Heart right ventricle (tissue), 16 donors: ENCODE data around the gene RAB31. TPM values are rescaled to one million over a fixed set of nuclear protein-coding genes. Genes with fewer than 3 reads are reported as not detected.

Experiments
- ATAC-seq, 8 donors: fragments of 200-7000 bp; cut with Tn5 transposase; one replicate each; pipeline ENCODE4 v1.9.1; 2020; ENCODE audit warnings: mild to moderate bottlenecking in 8 of 8, moderate library complexity in 8 of 8, moderate number of reproducible peaks in 1 of 8
- DNase-seq, 2 donors: peaks; one replicate each; pipeline ENCODE4 v3.0.0-alpha.2; 2020
- H3K27ac ChIP-seq, 10 donors: fragments of 200-600 bp; sonication (generic) in 2 of 10; one replicate each; pipeline versions ENCODE4 v1.5.0 to v1.8.0; 2020 to 2022; ENCODE audit warnings: mild to moderate bottlenecking in 3 of 10
- H3K27me3 ChIP-seq, 7 donors: fragments of 200-600 bp; one replicate each; pipeline ENCODE4 v1.8.0; 2021 to 2022; ENCODE audit warnings: mild to moderate bottlenecking in 2 of 7
- H3K36me3 ChIP-seq, 9 donors: fragments of 200-600 bp; sonication (generic) in 1 of 9; one replicate each; pipeline versions ENCODE4 v1.5.0 to v1.8.0; 2020 to 2022; ENCODE audit warnings: mild to moderate bottlenecking in 2 of 9
- H3K4me1 ChIP-seq, 9 donors: fragments of 200-600 bp; sonication (generic) in 1 of 9; one replicate each; pipeline versions ENCODE4 v1.5.0 to v1.8.0; 2020 to 2022; ENCODE audit warnings: mild to moderate bottlenecking in 4 of 9
- H3K4me3 ChIP-seq, 10 donors: fragments of 200-600 bp; sonication (generic) in 2 of 10; one replicate each; pipeline versions ENCODE4 v1.5.0 to v1.8.0; 2020 to 2022; ENCODE audit warnings: mild to moderate bottlenecking in 7 of 10, moderate library complexity in 2 of 10
- H3K9me3 ChIP-seq, 11 donors: fragments of 200-600 bp in 10 of 11; sonication (generic) in 2 of 11; one replicate each; pipeline versions ENCODE4 v1.5.0 to v1.8.0; 2013 to 2022; ENCODE audit warnings: mild to moderate bottlenecking in 2 of 11, control low read depth in 1 of 11, moderate library complexity in 1 of 11
- CTCF ChIP-seq, 9 donors: fragments of 200-600 bp; sonication (generic) in 2 of 9; IDR thresholded peaks; one replicate each; pipeline versions ENCODE4 v1.5.0 to v1.8.0; 2021 to 2022; ENCODE audit warnings: antibody characterized with exemption in 9 of 9, mild to moderate bottlenecking in 5 of 9, moderate library complexity in 1 of 9
- WGBS, 2 donors: extraction: QIAGEN DNeasy Blood & Tissue Kit; methylation state at CpG; one replicate each; pipeline ENCODE4 v1.1.7; 2013; ENCODE audit warnings: inconsistent platforms in 1 of 2; 5-methylcytosine and 5-hydroxymethylcytosine counted together
- intact Hi-C, 10 donors: fragments of 100-400 bp; cut with DNase I; formaldehyde crosslinking; loops; one replicate each; pipeline versions ENCODE4 v1.11.1 to v1.14.2; 2022
- polyA plus RNA-seq, 2 donors: library from polyadenylated mRNA; stranded (reverse); fragments of 200-250 nt; gene quantifications; one replicate each; pipeline ENCODE4 v1.2.3, GENCODE V29; 2013
- total RNA-seq, 10 donors: library from RNA; stranded (reverse); fragmentation: NEBNext Ultra II Directional in 3 of 10; extraction: Animal tissue kit (Norgen Biotek cat#: 25700) in 3 of 10; gene quantifications; one replicate each; pipeline versions ENCODE4 v1.2.1 to v1.2.4, GENCODE V29; 2021 to 2023
- donor health status: Arrhythmogenic right ventricular cardiomyopathy.
- donor health status: ischemic (EF 13 %, LVEDD 7.1; RV severe dilation, severe dysfunction).
- donor health status: healthy with polysubstance abuse.
- donor health status: DM: no; HTN: yes; CAD: no.
- donor health status: DM: no; HTN: no; CAD: no.
- donor health status: ischemic (EF 25% LVEDD 6.9; RV normal size, moderate dysfunction).
- donor health status: ischemic (EF 25% LVEDD 5.7; RV mildly dilated, moderate dysfunction).
- donor health status: healthy.
- donor health status: DM: yes; HTN: yes; CAD: no.
- donor health status: Ischemic cardiomyopathy.
- donor health status: ischemic (EF 35%, LVEDD 5.7; RV mildly dilated, moderate dysfunction).
- donor health status: nonischemic (EF 11% LVEDD 7.7; RV severe dilation, severe dysfunction).
- donor health status: DM: yes; HTN: yes; CAD: no.
- donor health status: PGD.
- donor health status: ischemic (EF 29% LVEDD 5.4; RV normal size, mild dysfunction).
- donor health status: nonischemic (EF 23%, LVEDD 6.1; RV moderate dilation, normal function).

The RAB31 gene
- total and polyA plus RNA-seq, 12 donors, result 4.5 to 47.8 (median 16.6) TPM

DNA sequence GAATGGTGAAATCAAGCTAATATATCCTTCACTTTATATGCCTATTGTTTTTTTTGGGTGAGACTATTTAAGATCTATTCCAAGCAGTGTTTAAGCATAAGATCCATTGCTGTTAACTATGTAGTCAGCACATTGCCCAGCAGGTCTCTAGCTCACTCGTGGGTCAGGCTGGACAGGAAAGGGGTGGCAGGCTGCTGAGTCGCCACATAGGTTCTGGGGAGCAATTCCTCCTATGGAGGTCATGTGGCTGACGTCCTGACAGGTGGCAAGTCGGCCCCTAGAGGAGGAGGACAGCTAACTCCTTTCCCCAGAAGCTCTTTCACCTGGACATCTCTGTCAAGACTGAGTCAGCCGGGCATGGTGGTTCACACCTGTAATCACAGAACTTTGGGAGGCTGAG, 13.9 kb upstream of the RAB31 start:
- Histone ChIP-seq H3K9me3 (no peaks in the 10 kb centered on the region), H3K4me1 (peaks cover 0 to 15% (median 0%) of the 10 kb centered on the region in 9 donors), H3K36me3 (no peaks in the 10 kb centered on the region), H3K27me3 (no peaks in the 10 kb centered on the region), H3K4me3 (no peak overlapping the region), H3K27ac (no peak overlapping the region)
- no peak for TF ChIP-seq CTCF (IDR thresholded peaks at IDR 0.05)
- DNase-seq, result no peak
- 76 to 83% methylated on average over 5 of the region's 5 CpGs for WGBS, 2 donors
- intact Hi-C loops, result loop anchor here in 1 of 10 donors (10.0 kb wide), 1 partner anchor 251 kb away; no protein-coding TSS in a partner anchor
- ATAC-seq, result no peak

DNA sequence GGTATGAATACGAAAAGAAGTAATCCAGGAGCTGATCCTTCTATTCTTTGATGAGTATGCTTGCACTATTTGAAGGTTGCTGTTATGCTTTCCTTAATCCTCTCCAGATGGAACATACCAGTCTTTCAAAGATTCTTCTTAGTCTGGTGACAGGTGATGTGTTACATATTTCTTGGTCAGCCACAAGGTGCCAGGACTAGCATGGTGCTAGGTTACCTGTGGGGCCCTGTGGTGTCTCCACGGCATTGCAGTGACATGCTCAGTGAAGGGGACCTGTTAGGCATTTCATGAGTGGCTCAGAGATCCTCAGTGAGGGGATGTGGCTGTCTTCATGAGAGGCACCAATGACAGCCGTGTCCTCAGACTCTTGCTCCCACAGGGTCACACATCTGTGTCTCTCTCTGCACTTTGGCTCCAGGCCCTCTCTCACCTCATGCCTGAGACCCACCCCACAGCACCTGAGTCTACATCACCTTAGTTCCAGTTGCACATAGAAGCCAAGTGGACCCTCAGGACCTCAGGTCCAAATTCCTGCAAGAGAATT, 13.1 kb upstream of the RAB31 start:
- WGBS, 2 donors, result 85 to 92% methylated on average over 3 of the region's 3 CpGs
- no peaks in the 10 kb centered on the region for H3K36me3 ChIP-seq
- no peak for DNase-seq
- no peak overlapping the region for H3K4me3 ChIP-seq
- H3K9me3 ChIP-seq, result no peaks in the 10 kb centered on the region
- H3K27ac ChIP-seq, result no peak overlapping the region
- intact Hi-C loops, result loop anchor here in 1 of 10 donors (10.0 kb wide), 1 partner anchor 250 kb away; no protein-coding TSS in a partner anchor
- TF ChIP-seq CTCF (IDR thresholded peaks at IDR 0.05), result no peak
- no peaks in the 10 kb centered on the region for H3K27me3 ChIP-seq
- H3K4me1 ChIP-seq, result peaks cover 0 to 16% (median 0%) of the 10 kb centered on the region in 9 donors
- ATAC-seq, result no peak

- H3K27me3 ChIP-seq, result no peaks in the 10 kb centered on the region
These were observed 12.5 kb upstream of the RAB31 start for GRCh38 chr18:9695605-9696004.

GRCh38 chr18:9696112-9696511, 12.0 kb upstream of the RAB31 start:
- Histone ChIP-seq H3K27me3 (no peaks in the 10 kb centered on the region), H3K4me3 (no peak overlapping the region), H3K9me3 (no peaks in the 10 kb centered on the region), H3K4me1 (peaks cover 0 to 25% (median 0%) of the 10 kb centered on the region in 9 donors), H3K27ac (no peak overlapping the region), H3K36me3 (no peaks in the 10 kb centered on the region)
- no peak for DNase-seq
- WGBS, 2 donors, result 67 to 79% methylated on average over 2 of the region's 2 CpGs
- no peak for TF ChIP-seq CTCF (IDR thresholded peaks at IDR 0.05)
- ATAC-seq, result peak in 1 of 8 donors; percentile 28
- intact Hi-C loops, result loop anchor here in 1 of 10 donors (10.0 kb wide), 1 partner anchor 249 kb away; no protein-coding TSS in a partner anchor

More at GRCh38 chr18:9695605-9696004, 12.5 kb upstream of the RAB31 start:
- Histone ChIP-seq H3K27ac (no peak overlapping the region), H3K9me3 (no peaks in the 10 kb centered on the region), H3K36me3 (no peaks in the 10 kb centered on the region), H3K4me3 (no peak overlapping the region), H3K4me1 (peaks cover 0 to 21% (median 0%) of the 10 kb centered on the region in 9 donors)
- DNase-seq (no peak), ATAC-seq (no peak)
- 69 to 74% methylated on average over 5 of the region's 5 CpGs for WGBS, 2 donors
- intact Hi-C loops, result loop anchor here in 1 of 10 donors (10.0 kb wide), 1 partner anchor 249 kb away; no protein-coding TSS in a partner anchor
- no peak for TF ChIP-seq CTCF (IDR thresholded peaks at IDR 0.05)
